Measurements from ENCODE around the gene MEGF10. TPM values are rescaled to one million over a fixed set of nuclear protein-coding genes. Genes with fewer than 3 reads are reported as not detected.

MEGF10 gene
- polyA plus RNA-seq, 1 donor from 2014 or later, result 0.05 TPM

GRCh38 chr5:127293373-127293772, 2.8 kb downstream of the MEGF10 start:
- Histone ChIP-seq H3K4me2 (ENCODE audit: low read length) (no peak overlapping the region), H3K4me3 (ENCODE audit: low read length) (no peak overlapping the region), H3F3A (ENCODE audit: insufficient read depth, low read length, poor library complexity, severe bottlenecking) (no peaks in the 10 kb centered on the region), H3K36me3 (ENCODE audit: insufficient read depth, low read length) (no peaks in the 10 kb centered on the region), H3K27ac (ENCODE audit: low read length) (no peak overlapping the region), H3K9me3 (ENCODE audit: low read length) (no peaks in the 10 kb centered on the region), H2AFZ (ENCODE audit: low read depth, low read length) (no peak overlapping the region), H3K27me3 (ENCODE audit: insufficient read depth, low read depth, low read length) (peaks cover 28% of the 10 kb centered on the region), H3K79me2 (replicated peaks; ENCODE audit: insufficient read depth, low read length) (no peaks in the 10 kb centered on the region), H4K20me1 (ENCODE audit: insufficient read depth) (no peaks in the 10 kb centered on the region), H3K9me2 (ENCODE audit: insufficient read depth, low read length) (no peaks in the 10 kb centered on the region), H3K9ac (ENCODE audit: low read length) (no peak overlapping the region)
- TF ChIP-seq CTCF (IDR thresholded peaks at IDR 0.05; ENCODE audit: poor library complexity, severe bottlenecking) (no peak), POLR2AphosphoS5 (IDR thresholded peaks at IDR 0.05) (no peak), RAD21 (conservative IDR thresholded peaks at IDR 0.05) (no peak), EZH2 (IDR thresholded peaks at IDR 0.05; ENCODE audit: borderline replicate concordance, insufficient read depth, low read length, poor library complexity, severe bottlenecking) (no peak), REST (IDR thresholded peaks at IDR 0.05; ENCODE audit: borderline replicate concordance) (no peak), SMC3 (conservative IDR thresholded peaks at IDR 0.05; ENCODE audit: poor library complexity) (no peak), MXI1 (conservative IDR thresholded peaks at IDR 0.05; ENCODE audit: poor library complexity, severe bottlenecking) (no peak), TAF1 (IDR thresholded peaks at IDR 0.05; ENCODE audit: low read depth) (no peak), EP300 (conservative IDR thresholded peaks at IDR 0.05; ENCODE audit: poor library complexity, severe bottlenecking) (no peak)

GRCh38 chr5:127294829-127295228, 4.2 kb downstream of the MEGF10 start:
- no peak overlapping the region for H3K27ac ChIP-seq (ENCODE audit: low read length)
- no peaks in the 10 kb centered on the region for H3K9me3 ChIP-seq (ENCODE audit: low read length)
- no peak overlapping the region for H3K4me3 ChIP-seq (ENCODE audit: low read length)
- no peak overlapping the region for H2AFZ ChIP-seq (ENCODE audit: low read depth, low read length)
- no peak for TF ChIP-seq EZH2 (IDR thresholded peaks at IDR 0.05; ENCODE audit: borderline replicate concordance, insufficient read depth, low read length, poor library complexity, severe bottlenecking)
- no peak for TF ChIP-seq EP300 (conservative IDR thresholded peaks at IDR 0.05; ENCODE audit: poor library complexity, severe bottlenecking)
- TF ChIP-seq POLR2AphosphoS5 (IDR thresholded peaks at IDR 0.05), result no peak
- TF ChIP-seq REST (IDR thresholded peaks at IDR 0.05; ENCODE audit: borderline replicate concordance), result no peak
- TF ChIP-seq RAD21 (conservative IDR thresholded peaks at IDR 0.05), result no peak
- TF ChIP-seq SMC3 (conservative IDR thresholded peaks at IDR 0.05; ENCODE audit: poor library complexity), result no peak
- no peak for TF ChIP-seq MXI1 (conservative IDR thresholded peaks at IDR 0.05; ENCODE audit: poor library complexity, severe bottlenecking)
- TF ChIP-seq TAF1 (IDR thresholded peaks at IDR 0.05; ENCODE audit: low read depth), result no peak
- no peaks in the 10 kb centered on the region for H3K9me2 ChIP-seq (ENCODE audit: insufficient read depth, low read length)
- H3K79me2 ChIP-seq (replicated peaks; ENCODE audit: insufficient read depth, low read length), result no peaks in the 10 kb centered on the region
- no peak overlapping the region for H3K9ac ChIP-seq (ENCODE audit: low read length)
- no peaks in the 10 kb centered on the region for H4K20me1 ChIP-seq (ENCODE audit: insufficient read depth)
- H3F3A ChIP-seq (ENCODE audit: insufficient read depth, low read length, poor library complexity, severe bottlenecking), result no peaks in the 10 kb centered on the region
- H3K36me3 ChIP-seq (ENCODE audit: insufficient read depth, low read length), result no peaks in the 10 kb centered on the region
- H3K4me2 ChIP-seq (ENCODE audit: low read length), result no peak overlapping the region
- H3K27me3 ChIP-seq (ENCODE audit: insufficient read depth, low read depth, low read length), result peaks cover 28% of the 10 kb centered on the region

Measured in neural cell (in vitro differentiated cells).